NT2/D1 (cell line): ENCODE results near the gene ORMDL2.

Experiments
- SUZ12 ChIP-seq: IDR thresholded peaks from 2 replicates; pipeline ENCODE4 v1.6.1; 2011; ENCODE audit not compliant: insufficient read length, insufficient read depth; ENCODE audit errors: extremely low read depth
- YY1 ChIP-seq: IDR thresholded peaks from 2 replicates; pipeline ENCODE4 v1.6.1; 2011; ENCODE audit not compliant: insufficient read length, insufficient read depth
- ZNF274 ChIP-seq: IDR thresholded peaks from 2 replicates; pipeline ENCODE4 v1.6.1; 2011; ENCODE audit warnings: mild to moderate bottlenecking, low read depth, low read length

DNA sequence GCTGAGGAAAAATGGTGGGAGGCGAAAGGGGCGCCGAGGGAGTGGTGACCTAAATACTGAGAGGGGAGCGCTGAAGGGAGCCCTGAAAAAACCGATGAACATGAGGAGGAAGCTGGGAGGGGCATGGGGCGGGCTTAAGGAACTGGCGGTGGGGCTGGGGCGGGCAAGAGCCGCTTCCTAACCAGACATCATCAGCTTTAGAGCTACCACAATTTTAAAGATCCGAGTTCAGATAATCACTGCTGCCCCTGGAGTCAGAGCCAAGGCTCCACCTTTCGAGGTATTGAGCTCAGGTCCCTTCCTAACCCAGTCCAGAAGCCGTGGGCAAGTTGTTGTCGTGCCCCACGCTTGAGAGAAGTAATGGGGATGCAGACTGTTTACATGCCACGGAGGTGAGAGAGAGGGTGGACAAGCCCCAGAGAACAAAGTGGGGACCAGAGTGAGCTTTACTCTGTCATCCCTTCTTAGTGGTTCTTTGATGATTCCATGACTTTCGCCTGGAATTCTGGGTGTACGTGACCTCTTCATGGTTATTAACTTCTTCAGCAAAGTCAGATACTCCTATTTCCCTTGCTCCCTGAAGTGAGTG lies 393 bp downstream of the ORMDL2 start:
- no peak for TF ChIP-seq ZNF274
- no peak for TF ChIP-seq YY1
- TF ChIP-seq SUZ12, result no peak
